RWPE2 (cell line): Measurements from ENCODE around the gene TTBK1.

Source experiments
- ATAC-seq: fragments of 200-7000 bp; cut with Tn5 transposase; 3 replicates; pipeline ENCODE4 v1.9.1; 2021; ENCODE audit warnings: low read depth
- DNase-seq: peaks from one replicate; pipeline ENCODE4 v3.0.0-alpha.2; 2020; ENCODE audit warnings: low spot score
- H3K27ac ChIP-seq: fragments of 450-650 bp; 2 replicates; pipeline ENCODE4 v1.5.1; 2017; ENCODE audit warnings: mild to moderate bottlenecking; ENCODE audit not compliant: poor library complexity, severe bottlenecking
- H3K27me3 ChIP-seq: fragments of 250-450 bp; sonication (Bioruptor Pico); 2 replicates; pipeline ENCODE4 v1.5.1; 2021; ENCODE audit warnings: mild to moderate bottlenecking, moderate library complexity; ENCODE audit not compliant: insufficient read depth, poor library complexity, severe bottlenecking
- H3K36me3 ChIP-seq: fragments of 250-450 bp; sonication (Bioruptor Pico); 2 replicates; pipeline ENCODE4 v1.5.1; 2020; ENCODE audit warnings: low read depth, mild to moderate bottlenecking, moderate library complexity
- H3K4me1 ChIP-seq: fragments of 250-450 bp; sonication (Bioruptor Pico); 2 replicates; pipeline ENCODE4 v1.5.1; 2021; ENCODE audit warnings: mild to moderate bottlenecking, moderate library complexity; ENCODE audit not compliant: insufficient read depth, poor library complexity, severe bottlenecking
- H3K4me3 ChIP-seq: fragments of 250-450 bp; sonication (Bioruptor Pico); 2 replicates; pipeline ENCODE4 v1.5.1; 2021; ENCODE audit warnings: mild to moderate bottlenecking, moderate library complexity; ENCODE audit not compliant: severe bottlenecking
- H3K9me3 ChIP-seq: fragments of 250-450 bp; sonication (Bioruptor Pico); 2 replicates; pipeline ENCODE4 v1.5.1; 2021; ENCODE audit warnings: mild to moderate bottlenecking, moderate library complexity; ENCODE audit not compliant: severe bottlenecking
- CTCF ChIP-seq: fragments of 450-650 bp; IDR thresholded peaks from one replicate; pipeline ENCODE4 v1.5.1; 2017; ENCODE audit warnings: mild to moderate bottlenecking, moderate library complexity; ENCODE audit not compliant: poor library complexity, severe bottlenecking

TTBK1 gene

GRCh38 chr6:43310134-43310533 is 66.9 kb downstream of the TTBK1 start:
- no peak for TF ChIP-seq CTCF
- DNase-seq = no peak
- H3K9me3 ChIP-seq = peaks cover 2% of the 10 kb centered on the region
- ATAC-seq = no peak
- H3K4me3 ChIP-seq = no peak overlapping the region
- H3K27ac ChIP-seq = no peak overlapping the region
- H3K36me3 ChIP-seq = no peaks in the 10 kb centered on the region
- H3K27me3 ChIP-seq = no peaks in the 10 kb centered on the region
- no peaks in the 10 kb centered on the region for H3K4me1 ChIP-seq

GRCh38 chr6:43310624-43311023 is 67.3 kb downstream of the TTBK1 start:
- TF ChIP-seq CTCF = no peak
- no peak for ATAC-seq
- DNase-seq = no peak
- Histone ChIP-seq H3K4me1 (no peaks in the 10 kb centered on the region), H3K36me3 (no peaks in the 10 kb centered on the region), H3K27ac (no peak overlapping the region), H3K27me3 (no peaks in the 10 kb centered on the region), H3K4me3 (no peak overlapping the region), H3K9me3 (peaks cover 2% of the 10 kb centered on the region)

- H3K27ac ChIP-seq = no peak overlapping the region
- ATAC-seq = no peak
These were observed 68.4 kb downstream of the TTBK1 start for GRCh38 chr6:43311666-43312065.

GRCh38 chr6:43313813-43314212 is 70.5 kb downstream of the TTBK1 start:
- DNase-seq (no peak), ATAC-seq (no peak)
- Histone ChIP-seq H3K36me3 (no peaks in the 10 kb centered on the region), H3K4me3 (no peak overlapping the region), H3K4me1 (no peaks in the 10 kb centered on the region), H3K9me3 (peaks cover 2% of the 10 kb centered on the region), H3K27me3 (no peaks in the 10 kb centered on the region), H3K27ac (no peak overlapping the region)
- no peak for TF ChIP-seq CTCF

More at GRCh38 chr6:43311666-43312065, 68.4 kb downstream of the TTBK1 start:
- peaks cover 2% of the 10 kb centered on the region for H3K9me3 ChIP-seq
- no peaks in the 10 kb centered on the region for H3K4me1 ChIP-seq
- H3K36me3 ChIP-seq = no peaks in the 10 kb centered on the region
- no peaks in the 10 kb centered on the region for H3K27me3 ChIP-seq
- no peak overlapping the region for H3K4me3 ChIP-seq
- no peak for DNase-seq
- TF ChIP-seq CTCF = no peak

- TF ChIP-seq CTCF = no peak
- DNase-seq (no peak), ATAC-seq (no peak)
- Histone ChIP-seq H3K4me3 (no peak overlapping the region), H3K27ac (no peak overlapping the region), H3K36me3 (no peaks in the 10 kb centered on the region), H3K4me1 (no peaks in the 10 kb centered on the region), H3K9me3 (no peaks in the 10 kb centered on the region), H3K27me3 (no peaks in the 10 kb centered on the region)
These were observed 74.7 kb downstream of the TTBK1 start for GRCh38 chr6:43318011-43318410.
